Caco-2 (cell line): ENCODE data around the gene CEACAM16. TPM values are rescaled to one million over a fixed set of nuclear protein-coding genes. Genes with fewer than 3 reads are reported as not detected.
"Not testable (repeated sequence)": the region's sequence is repeated elsewhere in the genome, so short reads cannot be mapped to it uniquely, and the experiment has no call there.

ENCODE experiments used
- BruUV-seq: library from RNA; stranded (reverse); fragments of 400-500 nt; replicated peaks from 2 replicates; lab custom pipeline; 2021; lab: Mats Ljungman, UMichigan
- CTCF ChIA-PET: fragments of 300-600 bp; sonication (Branson Sonifier 250); formaldehyde crosslinking; loops from one replicate; lab custom pipeline; 2022; ENCODE audit warnings: antibody characterized with exemption; lab: Charles Lee
- POLR2A ChIA-PET: fragments of 300-600 bp; sonication (Branson Sonifier 250); formaldehyde crosslinking; loops from one replicate; lab custom pipeline; 2022; ENCODE audit warnings: antibody characterized with exemption; lab: Charles Lee
- DNase-seq, 2 experiments: peaks; one replicate each; pipeline versions ENCODE4 v3.0.0 to v3.0.0-alpha.2; 2020 to 2022
- H3K27me3 ChIP-seq: replicated peaks from 2 replicates; pipeline ENCODE4 v1.6.0; 2011; ENCODE audit warnings: low read length; ENCODE audit not compliant: control insufficient read depth, insufficient read depth
- H3K36me3 ChIP-seq: 2 replicates; pipeline ENCODE4 v1.5.1; 2011; ENCODE audit warnings: low read length; ENCODE audit not compliant: control insufficient read depth, insufficient read depth
- H3K4me1 ChIP-seq: fragments of 250-450 bp; sonication (Bioruptor Pico); 2 replicates; pipeline ENCODE4 v1.5.1; 2020; ENCODE audit warnings: mild to moderate bottlenecking
- H3K4me3 ChIP-seq: 2 replicates; pipeline ENCODE4 v1.5.1; 2011; ENCODE audit warnings: low read depth, mild to moderate bottlenecking, control low read depth, low read length
- H3K9me3 ChIP-seq: fragments of 250-450 bp; sonication (Bioruptor Pico); 2 replicates; pipeline ENCODE4 v1.5.1; 2020; ENCODE audit warnings: mild to moderate bottlenecking, moderate library complexity
- H3K27ac Mint-ChIP-seq: one replicate; pipeline ENCODE4 v1.8.0; 2022; ENCODE audit warnings: mixed read lengths; ENCODE audit not compliant: unreplicated experiment
- H3K27me3 Mint-ChIP-seq: one replicate; pipeline ENCODE4 v1.8.0; 2022; ENCODE audit warnings: mixed read lengths; ENCODE audit not compliant: insufficient read depth, unreplicated experiment
- H3K36me3 Mint-ChIP-seq: one replicate; pipeline ENCODE4 v1.8.0; 2022; ENCODE audit warnings: mild to moderate bottlenecking, mixed read lengths; ENCODE audit not compliant: insufficient read depth, unreplicated experiment
- H3K4me1 Mint-ChIP-seq: one replicate; pipeline ENCODE4 v1.8.0; 2022; ENCODE audit warnings: low read depth, mixed read lengths; ENCODE audit not compliant: unreplicated experiment
- H3K4me3 Mint-ChIP-seq: one replicate; pipeline ENCODE4 v1.8.0; 2022; ENCODE audit warnings: mild to moderate bottlenecking, moderate library complexity, mixed read lengths; ENCODE audit not compliant: unreplicated experiment
- H3K9me3 Mint-ChIP-seq: one replicate; pipeline ENCODE4 v1.8.0; 2022; ENCODE audit warnings: mixed read lengths; ENCODE audit not compliant: unreplicated experiment
- intact Hi-C: fragments of 100-400 bp; cut with micrococcal nuclease; formaldehyde crosslinking; loops from one replicate; pipeline ENCODE4 v1.10.0; 2022; ENCODE audit not compliant: unreplicated experiment
- total RNA-seq: library from RNA; stranded (reverse); gene quantifications from 2 replicates; pipeline ENCODE4 v1.2.3, GENCODE V29; 2022
- TF ChIP-seq, protein P1 (sequence below), 2 experiments: fragments of 200-600 bp in 1 of 2; IDR thresholded peaks; 1 replicate in 1 of 2; 2 replicates in 1 of 2; pipeline versions ENCODE4 v1.5.1 to v1.8.0; 2011 to 2022; ENCODE audit warnings: antibody characterized with exemption in 1 of 2, control low read depth in 1 of 2, inconsistent platforms in 1 of 2, low read depth in 1 of 2, low read length in 1 of 2, mild to moderate bottlenecking in 1 of 2, moderate library complexity in 1 of 2; ENCODE audit not compliant: insufficient read depth in 1 of 2, severe bottlenecking in 1 of 2, unreplicated experiment in 1 of 2

Gene CEACAM16
- total RNA-seq, 1 experiment from 2014 or later = not detected

- Mint-ChIP-seq H3K27ac (no peak overlapping the region), H3K9me3 (no peaks in the 10 kb centered on the region), H3K4me1 (peaks cover 5% of the 10 kb centered on the region), H3K4me3 (no peak overlapping the region), H3K36me3 (peaks cover 4% of the 10 kb centered on the region), H3K27me3 (no peaks in the 10 kb centered on the region)
- no peak overlapping the region for H3K4me3 ChIP-seq
- H3K27me3 ChIP-seq = no peaks in the 10 kb centered on the region
- H3K9me3 ChIP-seq = no peaks in the 10 kb centered on the region
- no peak for DNase-seq
- TF ChIP-seq, protein P1, sequence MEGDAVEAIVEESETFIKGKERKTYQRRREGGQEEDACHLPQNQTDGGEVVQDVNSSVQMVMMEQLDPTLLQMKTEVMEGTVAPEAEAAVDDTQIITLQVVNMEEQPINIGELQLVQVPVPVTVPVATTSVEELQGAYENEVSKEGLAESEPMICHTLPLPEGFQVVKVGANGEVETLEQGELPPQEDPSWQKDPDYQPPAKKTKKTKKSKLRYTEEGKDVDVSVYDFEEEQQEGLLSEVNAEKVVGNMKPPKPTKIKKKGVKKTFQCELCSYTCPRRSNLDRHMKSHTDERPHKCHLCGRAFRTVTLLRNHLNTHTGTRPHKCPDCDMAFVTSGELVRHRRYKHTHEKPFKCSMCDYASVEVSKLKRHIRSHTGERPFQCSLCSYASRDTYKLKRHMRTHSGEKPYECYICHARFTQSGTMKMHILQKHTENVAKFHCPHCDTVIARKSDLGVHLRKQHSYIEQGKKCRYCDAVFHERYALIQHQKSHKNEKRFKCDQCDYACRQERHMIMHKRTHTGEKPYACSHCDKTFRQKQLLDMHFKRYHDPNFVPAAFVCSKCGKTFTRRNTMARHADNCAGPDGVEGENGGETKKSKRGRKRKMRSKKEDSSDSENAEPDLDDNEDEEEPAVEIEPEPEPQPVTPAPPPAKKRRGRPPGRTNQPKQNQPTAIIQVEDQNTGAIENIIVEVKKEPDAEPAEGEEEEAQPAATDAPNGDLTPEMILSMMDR (IDR thresholded peaks at IDR 0.05; ENCODE audit: insufficient read depth in 1 of 2, low read depth in 1 of 2, low read length in 1 of 2, severe bottlenecking in 1 of 2, unreplicated experiment in 1 of 2) = no peak
- intact Hi-C loops = no loop called here
- no TSS peak for BruUV-seq
- no peaks in the 10 kb centered on the region for H3K4me1 ChIP-seq
- CTCF ChIA-PET = interaction anchor here (1.0 kb wide), 1 partner anchor 136 kb away, joined by 3 read pairs; no protein-coding TSS in a partner anchor
- H3K36me3 ChIP-seq = no peaks in the 10 kb centered on the region
- POLR2A ChIA-PET = no interaction called here
These were observed 7.7 kb downstream of the CEACAM16 start for GRCh38 chr19:44706506-44707236.

DNA sequence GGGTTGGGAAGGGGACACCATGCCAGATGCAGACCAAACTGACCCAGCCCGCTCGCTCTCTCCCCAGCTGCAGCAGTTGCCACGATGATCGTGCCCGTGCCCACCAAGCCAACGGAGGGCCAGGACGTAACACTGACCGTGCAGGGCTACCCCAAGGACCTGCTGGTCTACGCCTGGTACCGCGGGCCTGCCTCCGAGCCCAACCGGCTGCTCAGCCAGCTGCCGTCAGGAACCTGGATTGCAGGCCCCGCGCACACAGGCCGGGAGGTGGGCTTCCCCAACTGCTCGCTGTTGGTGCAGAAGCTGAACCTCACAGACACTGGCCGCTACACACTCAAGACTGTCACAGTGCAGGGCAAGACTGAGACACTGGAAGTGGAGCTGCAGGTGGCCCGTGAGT is 8.8 kb downstream of the CEACAM16 start:
- H3K27ac Mint-ChIP-seq = no peak overlapping the region
- peaks cover 5% of the 10 kb centered on the region for H3K4me1 Mint-ChIP-seq
- BruUV-seq = no TSS peak
- Histone ChIP-seq H3K27me3 (no peaks in the 10 kb centered on the region), H3K36me3 (no peaks in the 10 kb centered on the region), H3K4me3 (no peak overlapping the region), H3K4me1 (no peaks in the 10 kb centered on the region), H3K9me3 (no peaks in the 10 kb centered on the region)
- no peaks in the 10 kb centered on the region for H3K27me3 Mint-ChIP-seq
- no peak overlapping the region for H3K4me3 Mint-ChIP-seq
- ChIA-PET POLR2A (no interaction called here), CTCF (no interaction called here)
- peaks cover 4% of the 10 kb centered on the region for H3K36me3 Mint-ChIP-seq
- DNase-seq = no peak
- no peaks in the 10 kb centered on the region for H3K9me3 Mint-ChIP-seq
- TF ChIP-seq, protein P1 (IDR thresholded peaks at IDR 0.05; ENCODE audit: insufficient read depth in 1 of 2, low read depth in 1 of 2, low read length in 1 of 2, severe bottlenecking in 1 of 2, unreplicated experiment in 1 of 2) = no peak
- intact Hi-C loops = no loop called here

GRCh38 chr19:44708940-44709339 is 10.0 kb downstream of the CEACAM16 start:
- H3K4me1 Mint-ChIP-seq = peaks cover 5% of the 10 kb centered on the region
- no peaks in the 10 kb centered on the region for H3K9me3 ChIP-seq
- intact Hi-C loops = no loop called here
- TF ChIP-seq, protein P1 (IDR thresholded peaks at IDR 0.05; ENCODE audit: insufficient read depth in 1 of 2, low read depth in 1 of 2, low read length in 1 of 2, severe bottlenecking in 1 of 2, unreplicated experiment in 1 of 2) = no peak
- H3K27me3 Mint-ChIP-seq = no peaks in the 10 kb centered on the region
- CTCF ChIA-PET = no interaction called here
- no peak for DNase-seq
- no TSS peak for BruUV-seq
- H3K4me3 Mint-ChIP-seq = no peak overlapping the region
- no peak overlapping the region for H3K27ac Mint-ChIP-seq
- POLR2A ChIA-PET = no interaction called here
- H3K36me3 ChIP-seq = no peaks in the 10 kb centered on the region
- H3K4me3 ChIP-seq = no peak overlapping the region
- no peaks in the 10 kb centered on the region for H3K4me1 ChIP-seq
- no peaks in the 10 kb centered on the region for H3K27me3 ChIP-seq
- H3K9me3 Mint-ChIP-seq = no peaks in the 10 kb centered on the region
- peaks cover 7% of the 10 kb centered on the region for H3K36me3 Mint-ChIP-seq

DNA sequence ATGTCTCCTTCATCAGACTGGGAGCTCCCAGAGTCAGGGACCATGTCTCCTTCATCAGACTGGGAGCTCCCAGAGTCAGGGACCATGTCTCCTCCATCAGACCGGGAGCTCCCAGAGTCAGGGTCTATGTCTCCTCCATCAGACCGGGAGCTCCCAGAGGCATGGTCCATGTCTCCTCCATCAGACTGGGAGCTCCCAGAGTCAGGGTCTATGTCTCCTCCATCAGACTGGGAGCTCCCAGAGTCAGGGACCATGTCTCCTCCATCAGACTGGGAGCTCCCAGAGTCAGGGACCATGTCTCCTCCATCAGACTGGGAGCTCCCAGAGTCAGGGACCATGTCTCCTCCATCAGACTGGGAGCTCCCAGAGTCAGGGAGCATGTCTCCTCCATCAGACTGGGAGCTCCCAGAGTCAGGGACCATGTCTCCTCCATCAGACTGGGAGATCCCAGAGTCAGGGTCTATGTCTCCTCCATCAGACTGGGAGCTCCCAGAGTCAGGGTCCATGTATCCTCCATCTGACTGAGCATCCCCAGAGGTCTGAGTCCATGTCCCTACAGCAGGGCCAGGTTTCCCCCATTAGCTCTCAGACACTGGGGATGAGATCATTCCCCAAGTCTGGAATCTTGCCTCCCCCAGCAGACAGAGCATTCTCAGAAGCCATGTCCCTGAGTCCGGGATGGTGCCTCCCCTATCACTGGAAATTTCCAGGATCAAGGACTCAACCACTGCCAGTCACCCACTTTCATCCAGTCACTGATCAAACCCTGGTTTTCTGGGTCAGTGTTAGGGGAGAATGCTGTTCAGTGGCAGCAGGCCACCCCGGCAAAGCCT is 10.7 kb downstream of the CEACAM16 start:
- H3K4me1 Mint-ChIP-seq, H3K27me3 Mint-ChIP-seq, H3K36me3 ChIP-seq, POLR2A ChIA-PET, H3K9me3 ChIP-seq, DNase-seq, CTCF ChIA-PET, H3K9me3 Mint-ChIP-seq, H3K4me3 ChIP-seq, BruUV-seq, H3K4me1 ChIP-seq, intact Hi-C loops, H3K27me3 ChIP-seq, H3K4me3 Mint-ChIP-seq: not testable (repeated sequence)
- Mint-ChIP-seq H3K36me3 (peaks cover 14% of the 10 kb centered on the region), H3K27ac (peak overlapping the region; percentile 37)
